Right lobe of liver (tissue), 4 donors: ENCODE results near the gene CTRB1.

Experiments
- POLR2A ChIP-seq: fragments of 450-650 bp; IDR thresholded peaks from one replicate; pipeline ENCODE4 v1.6.1; 2017; ENCODE audit warnings: antibody characterized with exemption, mild to moderate bottlenecking
- TF ChIP-seq, protein P1 (sequence below), 4 donors: fragments of 200-600 bp in 3 of 4; fragments of 450-650 bp in 1 of 4; IDR thresholded peaks; one replicate each; pipeline versions ENCODE4 v1.5.1 to v1.8.0; 2016 to 2022; ENCODE audit warnings: antibody characterized with exemption in 4 of 4, mild to moderate bottlenecking in 2 of 4
- donor health status: DM: no; HTN: no; CAD: no.
- donor health status: DM: no; HTN: no; CAD: no.
- donor health status: DM: no; HTN: yes; CAD: no.

DNA sequence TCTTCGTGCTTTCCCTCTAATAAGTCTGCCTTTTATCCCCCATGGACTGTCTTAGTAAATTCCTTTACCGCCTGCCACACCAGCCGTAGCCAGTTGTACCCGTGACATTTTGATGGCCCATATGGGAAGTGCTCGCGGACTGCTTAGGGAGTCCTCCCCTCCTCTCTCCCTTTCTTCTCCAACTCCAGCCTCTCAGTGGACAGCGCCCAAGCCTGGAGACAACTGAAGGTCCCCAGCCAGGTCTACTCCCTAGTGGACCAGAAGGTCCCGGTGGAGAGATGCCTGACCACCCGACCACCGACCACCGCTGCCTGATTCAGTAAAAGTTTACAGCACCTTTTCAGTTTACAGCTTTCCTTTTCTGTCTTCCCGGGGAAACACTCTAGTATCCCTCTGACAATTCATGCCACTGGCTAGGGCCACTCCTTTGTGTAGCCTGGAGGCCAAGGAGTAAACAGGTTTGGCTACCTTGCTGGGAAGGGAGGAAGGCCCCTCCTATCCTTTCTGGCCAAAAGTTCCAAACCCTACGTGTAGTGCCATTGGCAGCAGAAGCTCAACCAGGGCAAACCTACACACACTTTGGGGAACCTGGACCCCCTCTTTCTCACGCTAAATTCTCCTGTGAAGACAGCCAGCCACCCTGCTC is 29.8 kb upstream of the CTRB1 start:
- TF ChIP-seq, protein P1, sequence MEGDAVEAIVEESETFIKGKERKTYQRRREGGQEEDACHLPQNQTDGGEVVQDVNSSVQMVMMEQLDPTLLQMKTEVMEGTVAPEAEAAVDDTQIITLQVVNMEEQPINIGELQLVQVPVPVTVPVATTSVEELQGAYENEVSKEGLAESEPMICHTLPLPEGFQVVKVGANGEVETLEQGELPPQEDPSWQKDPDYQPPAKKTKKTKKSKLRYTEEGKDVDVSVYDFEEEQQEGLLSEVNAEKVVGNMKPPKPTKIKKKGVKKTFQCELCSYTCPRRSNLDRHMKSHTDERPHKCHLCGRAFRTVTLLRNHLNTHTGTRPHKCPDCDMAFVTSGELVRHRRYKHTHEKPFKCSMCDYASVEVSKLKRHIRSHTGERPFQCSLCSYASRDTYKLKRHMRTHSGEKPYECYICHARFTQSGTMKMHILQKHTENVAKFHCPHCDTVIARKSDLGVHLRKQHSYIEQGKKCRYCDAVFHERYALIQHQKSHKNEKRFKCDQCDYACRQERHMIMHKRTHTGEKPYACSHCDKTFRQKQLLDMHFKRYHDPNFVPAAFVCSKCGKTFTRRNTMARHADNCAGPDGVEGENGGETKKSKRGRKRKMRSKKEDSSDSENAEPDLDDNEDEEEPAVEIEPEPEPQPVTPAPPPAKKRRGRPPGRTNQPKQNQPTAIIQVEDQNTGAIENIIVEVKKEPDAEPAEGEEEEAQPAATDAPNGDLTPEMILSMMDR (IDR thresholded peaks at IDR 0.05): no peak
- TF ChIP-seq POLR2A: no peak
